Skeletal muscle satellite cell (primary cell): Measurements from ENCODE around the gene SUN3. TPM values are rescaled to one million over a fixed set of nuclear protein-coding genes. Genes with fewer than 3 reads are reported as not detected.

Source experiments
- H3K27me3 ChIP-seq: 2 replicates; pipeline ENCODE4 v1.7.0; 2013; ENCODE audit warnings: low read length; ENCODE audit not compliant: control insufficient read depth, insufficient read depth
- H3K36me3 ChIP-seq: 2 replicates; pipeline ENCODE4 v1.7.0; 2013; ENCODE audit warnings: mild to moderate bottlenecking, control low read depth, low read length; ENCODE audit not compliant: insufficient read depth
- H3K4me1 ChIP-seq: 2 replicates; pipeline ENCODE4 v1.7.0; 2013; ENCODE audit warnings: low read length; ENCODE audit not compliant: control insufficient read depth, insufficient read depth
- H3K4me2 ChIP-seq: 2 replicates; pipeline ENCODE4 v1.7.0; 2013; ENCODE audit warnings: mild to moderate bottlenecking, low read length
- H3K4me3 ChIP-seq: 2 replicates; pipeline ENCODE4 v1.7.0; 2013; ENCODE audit warnings: low read length
- H3K9ac ChIP-seq: 2 replicates; pipeline ENCODE4 v1.7.0; 2013; ENCODE audit warnings: mild to moderate bottlenecking, low read depth, low read length, moderate library complexity
- H3K9me3 ChIP-seq: replicated peaks from 2 replicates; pipeline ENCODE4 v1.7.0; 2013; ENCODE audit warnings: mild to moderate bottlenecking, control low read depth, low read length
- total RNA-seq: library from RNA; depleted of rRNA; stranded (reverse); fragments of >200 nt; gene quantifications from 2 replicates; pipeline ENCODE4 v1.2.3, GENCODE V29; 2012; rRNA removed

The SUN3 gene
- not detected in 2 replicates for total RNA-seq

- Histone ChIP-seq H3K4me1 (no peaks in the 10 kb centered on the region), H3K4me3 (no peak within 1 kb of the TSS), H3K9ac (no peak within 1 kb of the TSS), H3K9me3 (no peaks in the 10 kb centered on the region), H3K27me3 (peaks cover 65% of the 10 kb centered on the region), H3K36me3 (no peaks in the 10 kb centered on the region), H3K4me2 (no peak within 1 kb of the TSS)
Measured at GRCh38 chr7:48028938-48029337, at the start of gene SUN3. TSS of gene SUN3 (minus strand) at chr7:48029107. CDS start at chr7:48028938, 169 bp downstream.

- Histone ChIP-seq H3K27me3 (peaks cover 7% of the 10 kb centered on the region), H3K4me3 (no peak overlapping the region), H3K9ac (no peak overlapping the region), H3K36me3 (no peaks in the 10 kb centered on the region), H3K4me1 (peaks cover 7% of the 10 kb centered on the region), H3K4me2 (no peak overlapping the region), H3K9me3 (no peaks in the 10 kb centered on the region)
Measured at GRCh38 chr7:48078470-48078869, 49.6 kb upstream of the SUN3 start.

GRCh38 chr7:48077423-48077822 is 48.5 kb upstream of the SUN3 start:
- Histone ChIP-seq H3K36me3 (no peaks in the 10 kb centered on the region), H3K4me1 (no peaks in the 10 kb centered on the region), H3K4me2 (no peak overlapping the region), H3K9me3 (no peaks in the 10 kb centered on the region), H3K27me3 (peaks cover 7% of the 10 kb centered on the region), H3K9ac (no peak overlapping the region), H3K4me3 (no peak overlapping the region)

- Histone ChIP-seq H3K36me3 (no peaks in the 10 kb centered on the region), H3K4me3 (no peak overlapping the region), H3K4me2 (no peak overlapping the region), H3K9me3 (no peaks in the 10 kb centered on the region), H3K9ac (no peak overlapping the region), H3K27me3 (peaks cover 3% of the 10 kb centered on the region), H3K4me1 (no peaks in the 10 kb centered on the region)
Measured at GRCh38 chr7:48074204-48074654, 45.3 kb upstream of the SUN3 start.

GRCh38 chr7:48067475-48067874 is 38.6 kb upstream of the SUN3 start:
- no peak overlapping the region for H3K4me2 ChIP-seq
- no peaks in the 10 kb centered on the region for H3K9me3 ChIP-seq
- no peaks in the 10 kb centered on the region for H3K4me1 ChIP-seq
- H3K9ac ChIP-seq, result no peak overlapping the region
- no peak overlapping the region for H3K4me3 ChIP-seq
- H3K27me3 ChIP-seq, result no peaks in the 10 kb centered on the region
- H3K36me3 ChIP-seq, result no peaks in the 10 kb centered on the region

GRCh38 chr7:48063985-48064384 is 35.1 kb upstream of the SUN3 start:
- no peak overlapping the region for H3K4me2 ChIP-seq
- no peaks in the 10 kb centered on the region for H3K4me1 ChIP-seq
- no peaks in the 10 kb centered on the region for H3K36me3 ChIP-seq
- H3K9me3 ChIP-seq, result no peaks in the 10 kb centered on the region
- H3K9ac ChIP-seq, result no peak overlapping the region
- H3K4me3 ChIP-seq, result no peak overlapping the region
- no peaks in the 10 kb centered on the region for H3K27me3 ChIP-seq

- Histone ChIP-seq H3K4me2 (no peak overlapping the region), H3K9ac (no peak overlapping the region)
Measured at GRCh38 chr7:48059706-48060105, 30.8 kb upstream of the SUN3 start.

GRCh38 chr7:48058990-48059389 is 30.1 kb upstream of the SUN3 start:
- Histone ChIP-seq H3K36me3 (no peaks in the 10 kb centered on the region), H3K9ac (no peak overlapping the region), H3K4me3 (no peak overlapping the region), H3K4me1 (no peaks in the 10 kb centered on the region), H3K27me3 (no peaks in the 10 kb centered on the region), H3K9me3 (no peaks in the 10 kb centered on the region), H3K4me2 (no peak overlapping the region)

More at GRCh38 chr7:48059706-48060105, 30.8 kb upstream of the SUN3 start:
- Histone ChIP-seq H3K9me3 (no peaks in the 10 kb centered on the region), H3K27me3 (no peaks in the 10 kb centered on the region), H3K4me1 (no peaks in the 10 kb centered on the region), H3K4me3 (no peak overlapping the region), H3K36me3 (no peaks in the 10 kb centered on the region)

GRCh38 chr7:48053736-48054135 is 24.8 kb upstream of the SUN3 start:
- Histone ChIP-seq H3K4me1 (peaks cover 5% of the 10 kb centered on the region), H3K36me3 (no peaks in the 10 kb centered on the region), H3K9me3 (no peaks in the 10 kb centered on the region), H3K9ac (no peak overlapping the region), H3K27me3 (no peaks in the 10 kb centered on the region), H3K4me2 (no peak overlapping the region), H3K4me3 (no peak overlapping the region)

GRCh38 chr7:48052748-48053147 is 23.8 kb upstream of the SUN3 start:
- H3K9me3 ChIP-seq, result no peaks in the 10 kb centered on the region
- peaks cover 5% of the 10 kb centered on the region for H3K4me1 ChIP-seq
- no peak overlapping the region for H3K4me3 ChIP-seq
- no peaks in the 10 kb centered on the region for H3K27me3 ChIP-seq
- no peak overlapping the region for H3K4me2 ChIP-seq
- no peak overlapping the region for H3K9ac ChIP-seq
- no peaks in the 10 kb centered on the region for H3K36me3 ChIP-seq

GRCh38 chr7:48049850-48050249 is 20.9 kb upstream of the SUN3 start:
- Histone ChIP-seq H3K9me3 (no peaks in the 10 kb centered on the region), H3K27me3 (peaks cover 5% of the 10 kb centered on the region), H3K36me3 (no peaks in the 10 kb centered on the region), H3K4me2 (no peak overlapping the region), H3K4me1 (peaks cover 9% of the 10 kb centered on the region), H3K9ac (no peak overlapping the region), H3K4me3 (no peak overlapping the region)

GRCh38 chr7:48048113-48048512 is 19.2 kb upstream of the SUN3 start:
- H3K9ac ChIP-seq, result no peak overlapping the region
- H3K4me3 ChIP-seq, result no peak overlapping the region
- H3K4me1 ChIP-seq, result peaks cover 9% of the 10 kb centered on the region
- H3K9me3 ChIP-seq, result no peaks in the 10 kb centered on the region
- peaks cover 5% of the 10 kb centered on the region for H3K27me3 ChIP-seq
- H3K36me3 ChIP-seq, result no peaks in the 10 kb centered on the region
- H3K4me2 ChIP-seq, result no peak overlapping the region
